HG03520 (cell line): ENCODE data around the gene CCNG1.

Experiments used
- ATAC-seq: cut with Tn5 transposase; IDR thresholded peaks from one replicate; pipeline ENCODE4 v1.9.1; 2021; ENCODE audit warnings: mild to moderate bottlenecking, moderate library complexity; ENCODE audit not compliant: unreplicated experiment

The CCNG1 gene

GRCh38 chr5:163478982-163479271 is 41.5 kb downstream of the CCNG1 start:
- no peak for ATAC-seq

DNA sequence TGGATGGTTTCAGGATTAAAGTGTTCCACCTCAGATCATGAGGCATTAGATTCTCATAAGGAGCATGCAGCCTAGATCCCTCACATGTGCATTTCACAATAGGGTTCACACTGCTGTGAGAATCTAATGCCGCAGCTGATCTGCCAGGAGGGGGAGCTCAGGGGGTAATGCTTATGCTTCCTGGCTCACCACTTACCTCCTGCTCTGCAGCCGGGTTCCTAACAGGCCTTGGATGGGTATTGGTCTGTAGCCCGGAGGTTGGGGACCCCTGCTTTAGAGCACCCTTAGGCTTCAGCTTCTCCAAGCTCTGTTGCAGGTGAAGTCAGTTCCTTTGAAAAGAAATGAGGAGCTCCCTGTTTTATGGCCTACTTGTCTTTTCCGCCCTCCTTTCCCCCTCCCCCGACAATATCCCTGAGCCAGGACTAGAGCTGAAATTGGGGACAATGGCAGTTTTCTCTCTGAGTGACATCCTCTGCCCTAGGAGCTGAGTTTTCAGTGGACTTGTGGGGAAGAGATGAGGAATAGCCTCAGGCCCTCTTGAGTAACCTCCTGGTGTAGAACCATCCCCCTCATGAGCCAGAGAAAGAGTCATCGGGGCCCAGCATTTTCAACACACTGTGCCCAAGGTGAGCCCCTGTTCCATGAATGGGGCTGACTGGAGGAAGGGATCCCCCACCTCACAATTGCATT is 51.8 kb downstream of the CCNG1 start:
- ATAC-seq = no peak

- ATAC-seq = no peak
These were observed 52.3 kb downstream of the CCNG1 start for GRCh38 chr5:163489745-163490075.
